Prostate gland (tissue), 2 donors: Measurements from ENCODE around the gene MED22. TPM values are rescaled to one million over a fixed set of nuclear protein-coding genes. Genes with fewer than 3 reads are reported as not detected.

ENCODE experiments used
- DNase-seq: peaks from one replicate; pipeline ENCODE4 v3.0.0-alpha.2; 2019; ENCODE audit warnings: low spot score
- H3K27ac ChIP-seq, 2 donors: fragments of 200-600 bp; sonication (generic); 2 replicates each; pipeline ENCODE4 v1.5.1; 2017 to 2019
- H3K27me3 ChIP-seq: fragments of 200-600 bp; sonication (generic); replicated peaks from 2 replicates; pipeline ENCODE4 v1.5.1; 2019; ENCODE audit not compliant: insufficient read depth
- H3K36me3 ChIP-seq, 2 donors: fragments of 200-600 bp; sonication (generic); 1 replicate in 1 of 2; 2 replicates in 1 of 2; pipeline versions ENCODE4 v1.5.1 to v1.8.1; 2017 to 2019
- H3K4me1 ChIP-seq: fragments of 200-600 bp; sonication (generic); replicated peaks from 2 replicates; pipeline ENCODE4 v1.5.1; 2019
- H3K4me3 ChIP-seq, 2 donors: fragments of 200-600 bp; sonication (generic); 2 replicates each; pipeline ENCODE4 v1.5.1; 2017 to 2019
- H3K9me3 ChIP-seq: fragments of 200-600 bp; sonication (generic); 2 replicates; pipeline ENCODE4 v1.5.1; 2017
- CTCF ChIP-seq, 4 experiments: fragments of 200-600 bp in 2 of 4; fragments of 450-650 bp in 2 of 4; sonication (generic) in 2 of 4; IDR thresholded peaks; 1 replicate in 3 of 4; 2 replicates in 1 of 4; pipeline ENCODE4 v1.5.1; 2016 to 2019; ENCODE audit warnings: antibody characterized with exemption in 4 of 4, mild to moderate bottlenecking in 2 of 4, moderate library complexity in 2 of 4
- POLR2A ChIP-seq: fragments of 450-650 bp; IDR thresholded peaks from one replicate; pipeline ENCODE4 v1.6.1; 2016; ENCODE audit warnings: antibody characterized with exemption, mild to moderate bottlenecking
- POLR2AphosphoS5 ChIP-seq: sonication (generic); formaldehyde crosslinking; IDR thresholded peaks from one replicate; pipeline ENCODE4 v1.6.1; 2017; ENCODE audit warnings: antibody characterized with exemption
- WGBS: methylation state at CpG from one replicate; pipeline ENCODE4 v1.1.5; 2018; 5-methylcytosine and 5-hydroxymethylcytosine counted together
- intact Hi-C: fragments of 100-400 bp; cut with DNase I; formaldehyde crosslinking; loops from one replicate; pipeline ENCODE4 v1.14.2; 2022
- total RNA-seq, 2 donors: library from RNA; depleted of rRNA; stranded (reverse); fragments of >200 nt; gene quantifications; one replicate each; pipeline ENCODE4 v1.1.0, GENCODE V29; 2016

Gene MED22
- total RNA-seq, 2 donors from 2014 or later, result 31.1 to 32.6 TPM

GRCh38 chr9:133382507-133383141 lies 34.7 kb upstream of the MED22 start:
- intact Hi-C loops, result no loop called here
- H3K36me3 ChIP-seq, result no peaks in the 10 kb centered on the region
- no peak overlapping the region for H3K27ac ChIP-seq
- 93% methylated on average over 4 of the region's 4 CpGs for WGBS
- H3K27me3 ChIP-seq, result no peaks in the 10 kb centered on the region
- no peaks in the 10 kb centered on the region for H3K4me1 ChIP-seq
- TF ChIP-seq POLR2AphosphoS5 (no peak), POLR2A (no peak), CTCF (IDR thresholded peaks at IDR 0.05) (no peak)
- no peak for DNase-seq
- no peaks in the 10 kb centered on the region for H3K9me3 ChIP-seq
- H3K4me3 ChIP-seq, result no peak overlapping the region

- Histone ChIP-seq H3K36me3 (no peaks in the 10 kb centered on the region), H3K4me1 (no peaks in the 10 kb centered on the region), H3K27me3 (no peaks in the 10 kb centered on the region), H3K27ac (no peak overlapping the region), H3K4me3 (no peak overlapping the region), H3K9me3 (no peaks in the 10 kb centered on the region)
- DNase-seq, result no peak
- TF ChIP-seq CTCF (IDR thresholded peaks at IDR 0.05) (no peak), POLR2AphosphoS5 (no peak), POLR2A (no peak)
- WGBS, result 74% methylated on average over 4 of the region's 4 CpGs
- intact Hi-C loops, result no loop called here
Measured at GRCh38 chr9:133380734-133381133, 32.8 kb upstream of the MED22 start.

- Histone ChIP-seq H3K36me3 (no peaks in the 10 kb centered on the region), H3K4me1 (no peaks in the 10 kb centered on the region), H3K9me3 (no peaks in the 10 kb centered on the region), H3K4me3 (no peak overlapping the region), H3K27me3 (no peaks in the 10 kb centered on the region), H3K27ac (no peak overlapping the region)
- DNase-seq, result no peak
- TF ChIP-seq POLR2A (no peak), POLR2AphosphoS5 (no peak), CTCF (IDR thresholded peaks at IDR 0.05) (no peak)
- 92% methylated on average over 13 of the region's 14 CpGs for whole genome bisulfite sequencing
- intact Hi-C loops, result loop anchor here (10.0 kb wide), 1 partner anchor 435 kb away; the partner anchor contains the start of gene TSC1
Measured at GRCh38 chr9:133379153-133380086, 31.5 kb upstream of the MED22 start.

- WGBS, result 90% methylated on average over 1 of the region's 1 CpG
- Histone ChIP-seq H3K9me3 (no peaks in the 10 kb centered on the region), H3K27ac (no peak overlapping the region)
Measured at GRCh38 chr9:133378408-133378962, 30.6 kb upstream of the MED22 start.

More at GRCh38 chr9:133378408-133378962, 30.6 kb upstream of the MED22 start:
- no peak overlapping the region for H3K4me3 ChIP-seq
- H3K36me3 ChIP-seq, result no peaks in the 10 kb centered on the region
- no peak for TF ChIP-seq POLR2AphosphoS5
- no peak for TF ChIP-seq CTCF (IDR thresholded peaks at IDR 0.05)
- no peak for TF ChIP-seq POLR2A
- H3K27me3 ChIP-seq, result no peaks in the 10 kb centered on the region
- no peaks in the 10 kb centered on the region for H3K4me1 ChIP-seq
- intact Hi-C loops, result loop anchor here (10.0 kb wide), 1 partner anchor 434 kb away; the partner anchor contains the start of gene TSC1
- no peak for DNase-seq
